ENCODE data around the gene ADAM15. TPM values are rescaled to one million over a fixed set of nuclear protein-coding genes. Genes with fewer than 3 reads are reported as not detected.
A peak's percentile ranks its signal among the peaks of the same experiment; 100 is the strongest.

The ADAM15 gene
- total RNA-seq, 1 experiment from 2014 or later: 41.7 TPM

DNA sequence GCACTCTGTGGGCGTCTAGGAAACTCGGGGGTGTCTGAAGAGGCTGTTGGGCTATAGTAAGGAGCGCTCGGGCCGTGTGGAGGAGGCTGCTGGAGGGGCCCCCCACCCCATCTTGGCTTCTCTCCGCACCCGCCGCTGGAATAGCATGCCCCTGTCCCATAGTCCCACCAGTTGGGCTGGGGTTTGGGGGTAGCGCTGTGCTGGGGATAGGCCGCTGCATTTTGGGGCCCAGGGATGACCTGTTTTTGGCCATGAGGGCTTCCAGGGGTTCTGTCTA lies 28.0 kb downstream of the ADAM15 start:
- intact Hi-C loops (cut with micrococcal nuclease; ENCODE audit: unreplicated experiment) (no loop called here), in situ Hi-C loops (cut with HindIII; ENCODE audit: low pct_unique_long_range_greater_than_20kb, low sequenced_read_pairs) (no loop called here)
- TF ChIP-seq POLR2AphosphoS5 (IDR thresholded peaks at IDR 0.05; ENCODE audit: low read depth, low read length) (no peak), SIN3A (IDR thresholded peaks at IDR 0.05; ENCODE audit: borderline replicate concordance, insufficient read depth, low read depth, low read length) (no peak), TCF7L2 (IDR thresholded peaks at IDR 0.05; ENCODE audit: low read depth, low read length) (no peak)
- TF ChIP-seq, protein P1, sequence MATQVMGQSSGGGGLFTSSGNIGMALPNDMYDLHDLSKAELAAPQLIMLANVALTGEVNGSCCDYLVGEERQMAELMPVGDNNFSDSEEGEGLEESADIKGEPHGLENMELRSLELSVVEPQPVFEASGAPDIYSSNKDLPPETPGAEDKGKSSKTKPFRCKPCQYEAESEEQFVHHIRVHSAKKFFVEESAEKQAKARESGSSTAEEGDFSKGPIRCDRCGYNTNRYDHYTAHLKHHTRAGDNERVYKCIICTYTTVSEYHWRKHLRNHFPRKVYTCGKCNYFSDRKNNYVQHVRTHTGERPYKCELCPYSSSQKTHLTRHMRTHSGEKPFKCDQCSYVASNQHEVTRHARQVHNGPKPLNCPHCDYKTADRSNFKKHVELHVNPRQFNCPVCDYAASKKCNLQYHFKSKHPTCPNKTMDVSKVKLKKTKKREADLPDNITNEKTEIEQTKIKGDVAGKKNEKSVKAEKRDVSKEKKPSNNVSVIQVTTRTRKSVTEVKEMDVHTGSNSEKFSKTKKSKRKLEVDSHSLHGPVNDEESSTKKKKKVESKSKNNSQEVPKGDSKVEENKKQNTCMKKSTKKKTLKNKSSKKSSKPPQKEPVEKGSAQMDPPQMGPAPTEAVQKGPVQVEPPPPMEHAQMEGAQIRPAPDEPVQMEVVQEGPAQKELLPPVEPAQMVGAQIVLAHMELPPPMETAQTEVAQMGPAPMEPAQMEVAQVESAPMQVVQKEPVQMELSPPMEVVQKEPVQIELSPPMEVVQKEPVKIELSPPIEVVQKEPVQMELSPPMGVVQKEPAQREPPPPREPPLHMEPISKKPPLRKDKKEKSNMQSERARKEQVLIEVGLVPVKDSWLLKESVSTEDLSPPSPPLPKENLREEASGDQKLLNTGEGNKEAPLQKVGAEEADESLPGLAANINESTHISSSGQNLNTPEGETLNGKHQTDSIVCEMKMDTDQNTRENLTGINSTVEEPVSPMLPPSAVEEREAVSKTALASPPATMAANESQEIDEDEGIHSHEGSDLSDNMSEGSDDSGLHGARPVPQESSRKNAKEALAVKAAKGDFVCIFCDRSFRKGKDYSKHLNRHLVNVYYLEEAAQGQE (IDR thresholded peaks at IDR 0.05; ENCODE audit: insufficient read depth in 1 of 2, low read depth in 2 of 2, low read length in 1 of 2): no peak
- TF ChIP-seq, protein P2, sequence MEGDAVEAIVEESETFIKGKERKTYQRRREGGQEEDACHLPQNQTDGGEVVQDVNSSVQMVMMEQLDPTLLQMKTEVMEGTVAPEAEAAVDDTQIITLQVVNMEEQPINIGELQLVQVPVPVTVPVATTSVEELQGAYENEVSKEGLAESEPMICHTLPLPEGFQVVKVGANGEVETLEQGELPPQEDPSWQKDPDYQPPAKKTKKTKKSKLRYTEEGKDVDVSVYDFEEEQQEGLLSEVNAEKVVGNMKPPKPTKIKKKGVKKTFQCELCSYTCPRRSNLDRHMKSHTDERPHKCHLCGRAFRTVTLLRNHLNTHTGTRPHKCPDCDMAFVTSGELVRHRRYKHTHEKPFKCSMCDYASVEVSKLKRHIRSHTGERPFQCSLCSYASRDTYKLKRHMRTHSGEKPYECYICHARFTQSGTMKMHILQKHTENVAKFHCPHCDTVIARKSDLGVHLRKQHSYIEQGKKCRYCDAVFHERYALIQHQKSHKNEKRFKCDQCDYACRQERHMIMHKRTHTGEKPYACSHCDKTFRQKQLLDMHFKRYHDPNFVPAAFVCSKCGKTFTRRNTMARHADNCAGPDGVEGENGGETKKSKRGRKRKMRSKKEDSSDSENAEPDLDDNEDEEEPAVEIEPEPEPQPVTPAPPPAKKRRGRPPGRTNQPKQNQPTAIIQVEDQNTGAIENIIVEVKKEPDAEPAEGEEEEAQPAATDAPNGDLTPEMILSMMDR (IDR thresholded peaks at IDR 0.05): no peak
- ChIA-PET POLR2A (interaction anchor here (0.7 kb wide), 1 partner anchor 113 kb away, joined by 12 read pairs; no protein-coding TSS in a partner anchor), CTCF (no interaction called here)
- peak overlapping the region; percentile 33 to 53 for H3K4me3 ChIP-seq (ENCODE audit: low read depth in 2 of 2, low read length in 2 of 2)
- peak; percentile 2; the same call in 1 of the 2 replicates for ATAC-seq
- no peaks in the 10 kb centered on the region; the same call in 1 of the 2 replicates for H3K36me3 ChIP-seq (ENCODE audit: control insufficient read depth, insufficient read depth, low read length)
- H3K27ac ChIP-seq (ENCODE audit: low read length): no peak overlapping the region
- no TSS peak for BruUV-seq (replicated peaks)
- no peak for DNase-seq (ENCODE audit: low read depth, low spot score)
- no peaks in the 10 kb centered on the region for H3K9me3 ChIP-seq (ENCODE audit: control insufficient read depth, insufficient read depth, low read depth, low read length)
- peaks cover 14% of the 10 kb centered on the region for H3K4me1 ChIP-seq (ENCODE audit: control insufficient read depth, insufficient read depth, low read length)
- H3K27me3 ChIP-seq (ENCODE audit: control insufficient read depth, insufficient read depth, low read length): peaks cover 9% of the 10 kb centered on the region

DNA sequence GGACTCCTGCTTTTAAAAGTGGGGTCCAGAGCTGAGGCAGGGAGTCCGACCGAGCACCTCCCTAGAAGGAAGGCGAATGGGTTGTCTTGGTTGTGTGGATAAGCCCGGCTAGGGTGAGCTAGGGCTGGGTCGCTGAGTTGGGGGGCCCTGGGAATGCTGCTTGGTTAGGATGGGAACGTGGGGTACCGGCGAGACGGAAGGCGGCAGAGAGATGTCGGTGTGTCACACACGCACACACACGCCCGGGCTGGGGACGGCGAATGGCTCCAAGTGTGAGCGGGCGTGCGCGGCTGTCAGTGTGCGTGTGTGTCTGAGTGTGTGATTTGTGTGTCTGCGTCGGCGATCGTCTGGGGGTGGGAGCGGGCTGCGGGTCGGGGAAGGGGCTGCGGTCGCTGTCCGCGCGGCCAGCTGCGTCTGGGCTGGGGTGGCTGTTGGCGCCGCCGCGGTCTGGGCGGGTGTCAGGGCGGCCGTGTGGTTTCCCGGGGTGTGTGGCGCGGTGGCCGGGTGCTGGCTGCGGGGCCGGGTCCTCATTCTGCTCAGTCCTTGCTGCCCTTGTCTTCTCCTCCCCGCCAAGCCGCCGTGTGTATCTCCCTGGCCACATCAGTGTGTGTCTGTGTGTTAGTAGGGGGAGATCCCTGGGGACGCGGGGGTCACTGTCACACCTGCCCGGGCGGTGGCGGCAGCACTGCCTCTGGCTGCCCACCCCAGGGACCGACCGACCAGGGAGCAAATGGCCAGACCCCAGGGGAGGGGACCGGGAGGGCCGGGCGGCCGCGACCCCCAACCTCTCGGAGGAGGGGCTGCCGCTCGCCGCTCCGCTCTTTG lies 28.6 kb downstream of the ADAM15 start:
- Histone ChIP-seq H3K36me3 (ENCODE audit: control insufficient read depth, insufficient read depth, low read length) (no peaks in the 10 kb centered on the region; the same call in 1 of the 2 replicates), H3K4me3 (ENCODE audit: low read depth in 2 of 2, low read length in 2 of 2) (peak overlapping the region; percentile 33 to 53), H3K9me3 (ENCODE audit: control insufficient read depth, insufficient read depth, low read depth, low read length) (no peaks in the 10 kb centered on the region), H3K4me1 (ENCODE audit: control insufficient read depth, insufficient read depth, low read length) (peaks cover 17% of the 10 kb centered on the region), H3K27me3 (ENCODE audit: control insufficient read depth, insufficient read depth, low read length) (peaks cover 9% of the 10 kb centered on the region), H3K27ac (ENCODE audit: low read length) (no peak overlapping the region)
- no peak for DNase-seq (ENCODE audit: low read depth, low spot score)
- intact Hi-C loops (cut with micrococcal nuclease; ENCODE audit: unreplicated experiment) (no loop called here), in situ Hi-C loops (cut with HindIII; ENCODE audit: low pct_unique_long_range_greater_than_20kb, low sequenced_read_pairs) (no loop called here)
- TF ChIP-seq POLR2AphosphoS5 (IDR thresholded peaks at IDR 0.05; ENCODE audit: low read depth, low read length): no peak
- TF ChIP-seq SIN3A (IDR thresholded peaks at IDR 0.05; ENCODE audit: borderline replicate concordance, insufficient read depth, low read depth, low read length): no peak
- TF ChIP-seq, protein P2 (IDR thresholded peaks at IDR 0.05): no peak
- TF ChIP-seq TCF7L2 (IDR thresholded peaks at IDR 0.05; ENCODE audit: low read depth, low read length): no peak
- TF ChIP-seq, protein P1 (IDR thresholded peaks at IDR 0.05; ENCODE audit: insufficient read depth in 1 of 2, low read depth in 2 of 2, low read length in 1 of 2): no peak
- peak; percentile 33 for ATAC-seq
- ChIA-PET CTCF (no interaction called here), POLR2A (interaction anchor here (0.5 kb wide), 1 partner anchor 63 kb away, joined by 5 read pairs; no protein-coding TSS in a partner anchor)
- BruUV-seq (replicated peaks): no TSS peak
